Activated CD4-positive, CD25-positive, alpha-beta regulatory T cell treated with anti-CD3 and anti-CD28 coated beads, Interleukin-2, amount 50 U/mL, for 16 hours (primary cell): Measurements from ENCODE around the gene DAPK3.
"Not testable (repeated sequence)": the region's sequence is repeated elsewhere in the genome, so short reads cannot be mapped to it uniquely, and the experiment has no call there.

Experiments
- DNase-seq: peaks from one replicate; pipeline ENCODE4 v3.0.0-alpha.2; 2020; ENCODE audit warnings: low read depth, low spot score

DAPK3 gene

DNA sequence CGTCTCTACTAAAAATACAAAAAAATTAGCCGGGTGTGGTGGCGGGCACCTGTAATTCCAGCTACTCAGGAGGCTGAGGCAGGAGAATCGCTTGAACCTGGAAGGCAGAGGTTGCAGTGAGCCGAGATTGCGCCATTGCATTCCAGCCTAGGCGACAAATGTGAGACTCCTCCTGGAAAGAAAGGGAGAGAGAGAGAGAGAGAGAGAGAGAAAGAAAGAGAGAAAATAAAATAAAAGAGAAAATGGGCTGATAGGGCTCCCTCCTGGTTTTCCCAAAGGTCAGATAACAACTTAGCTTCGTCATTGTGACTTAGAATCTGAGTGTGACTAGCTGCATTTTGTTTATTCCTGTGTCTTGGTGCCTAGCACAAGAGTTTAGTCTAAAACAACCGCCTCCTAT, 34.5 kb upstream of the DAPK3 start:
- DNase-seq: not testable (repeated sequence)

DNA sequence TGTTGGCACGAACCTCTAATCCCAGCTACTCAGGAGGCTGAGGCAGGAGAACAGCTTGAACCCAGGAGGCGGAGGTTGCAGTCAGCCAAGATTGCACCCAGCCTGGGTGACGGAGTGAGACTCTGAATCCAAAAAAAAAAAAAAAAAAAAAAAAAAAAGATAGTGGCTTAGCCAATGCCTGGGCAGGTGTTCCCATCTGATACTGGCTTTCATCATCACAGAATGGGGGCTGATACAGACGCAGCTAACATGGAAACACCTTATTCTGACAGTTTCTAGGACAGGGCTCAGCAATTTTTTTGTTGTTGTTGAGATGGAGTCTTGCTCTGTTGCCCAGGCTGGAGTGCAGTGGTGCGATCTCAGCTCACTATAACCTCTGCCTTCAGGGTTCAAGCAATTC, 29.9 kb upstream of the DAPK3 start:
- DNase-seq: not testable (repeated sequence)

DNA sequence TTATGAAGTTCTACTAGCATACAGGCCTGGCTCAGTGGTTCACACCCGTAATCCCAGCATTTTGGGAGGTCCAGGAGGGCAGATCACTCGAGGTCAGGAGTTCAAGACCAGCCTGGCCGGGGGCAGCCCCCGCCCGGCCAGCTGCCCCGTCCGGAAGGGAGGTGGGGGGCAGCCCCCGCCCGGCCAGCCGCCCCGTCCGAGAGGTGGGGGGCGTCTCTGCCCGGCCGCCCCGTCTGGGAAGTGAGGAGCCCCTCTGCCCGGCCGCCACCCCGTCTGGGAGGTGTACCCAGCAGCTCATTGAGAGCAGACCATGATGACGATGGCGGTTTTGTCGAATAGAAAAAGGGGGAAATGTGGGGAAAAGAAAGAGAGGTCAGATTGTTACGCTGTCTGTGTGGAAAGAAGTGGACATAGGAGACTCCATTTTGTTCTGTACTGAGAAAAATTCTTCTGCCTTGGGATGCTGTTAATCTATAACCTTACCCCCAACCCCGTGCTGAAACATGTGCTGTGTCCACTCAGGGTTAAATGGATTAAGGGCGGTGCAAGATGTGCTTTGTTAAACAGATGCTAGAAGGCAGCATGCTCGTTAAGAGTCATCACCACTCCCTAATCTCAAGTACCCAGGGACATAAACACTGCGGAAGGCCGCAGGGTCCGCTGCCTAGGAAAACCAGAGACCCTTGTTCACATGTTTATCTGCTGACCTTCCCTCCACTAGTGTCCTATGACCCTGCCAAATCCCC, 27.9 kb upstream of the DAPK3 start:
- not testable (repeated sequence) for DNase-seq

DNA sequence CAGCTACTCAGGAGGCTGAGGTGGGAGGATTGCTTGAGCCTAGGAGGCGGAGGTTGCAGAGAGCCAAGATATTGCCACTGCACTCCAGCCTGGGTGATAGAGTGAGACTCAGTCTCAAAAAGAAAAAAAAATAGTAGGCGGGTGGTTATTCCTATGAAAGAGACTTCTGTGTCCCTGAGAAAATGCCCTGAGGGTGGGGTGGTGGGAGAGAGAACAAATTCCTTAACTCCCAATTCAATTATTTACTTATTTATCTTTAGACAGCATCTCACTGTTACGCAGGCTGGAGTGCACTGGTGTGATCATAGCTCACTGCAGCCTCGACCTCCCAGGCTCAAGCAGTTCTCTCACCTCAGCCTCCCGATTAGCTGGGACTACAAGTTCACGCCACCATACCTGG, 24.7 kb upstream of the DAPK3 start:
- no peak for DNase-seq

DNA sequence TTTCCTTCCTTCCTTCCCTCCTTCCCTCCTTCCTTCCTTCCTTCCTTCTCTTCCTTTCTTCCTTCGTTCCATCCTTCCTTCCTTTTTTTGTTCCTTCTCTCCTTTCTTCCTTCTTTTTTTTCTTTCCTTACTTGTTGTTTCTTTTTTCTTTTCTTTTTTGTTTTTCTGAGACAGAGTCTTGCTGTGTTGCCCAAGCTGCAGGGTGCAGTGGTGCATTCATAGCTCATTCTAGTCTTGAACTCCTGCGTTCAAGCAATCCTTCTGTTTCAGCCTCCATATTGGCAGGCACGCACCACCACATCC, 19.9 kb upstream of the DAPK3 start:
- no peak for DNase-seq

DNA sequence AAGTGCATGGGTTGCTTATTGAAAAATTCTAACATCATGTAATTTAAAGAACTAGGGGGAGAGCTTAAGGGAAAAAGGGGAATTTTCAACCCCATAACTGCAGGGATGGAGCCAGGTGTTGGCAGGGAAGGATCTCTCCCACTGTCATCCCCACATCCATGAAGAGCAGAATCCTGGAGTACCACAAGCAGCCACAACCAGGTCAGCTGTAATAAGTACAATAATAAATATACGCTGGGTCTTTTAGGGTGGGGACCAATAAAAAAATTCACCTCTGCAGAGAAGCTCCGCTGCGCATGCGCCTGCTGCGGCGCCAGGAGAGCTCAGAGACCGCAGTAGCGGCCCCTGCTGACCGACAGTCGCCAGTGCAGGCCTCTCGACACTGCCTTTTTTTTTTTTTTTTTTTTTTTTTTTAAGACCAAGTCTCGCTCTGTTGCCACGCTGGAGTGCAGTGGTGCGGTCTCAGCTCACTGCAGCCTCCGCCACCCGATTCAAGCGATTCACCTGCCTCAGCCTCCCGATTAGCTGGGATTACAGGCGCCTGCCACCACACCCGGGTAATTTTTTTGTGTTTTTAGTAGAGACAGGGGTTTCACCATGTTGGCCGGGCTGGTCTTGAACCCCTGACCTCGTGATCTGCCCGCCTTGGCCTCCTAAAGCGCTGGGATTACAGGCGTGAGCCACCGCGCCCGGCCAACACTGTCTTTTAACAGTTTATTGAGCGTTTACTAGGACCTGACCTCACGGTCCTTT, 16.9 kb upstream of the DAPK3 start:
- peak; percentile 73 for DNase-seq

DNA sequence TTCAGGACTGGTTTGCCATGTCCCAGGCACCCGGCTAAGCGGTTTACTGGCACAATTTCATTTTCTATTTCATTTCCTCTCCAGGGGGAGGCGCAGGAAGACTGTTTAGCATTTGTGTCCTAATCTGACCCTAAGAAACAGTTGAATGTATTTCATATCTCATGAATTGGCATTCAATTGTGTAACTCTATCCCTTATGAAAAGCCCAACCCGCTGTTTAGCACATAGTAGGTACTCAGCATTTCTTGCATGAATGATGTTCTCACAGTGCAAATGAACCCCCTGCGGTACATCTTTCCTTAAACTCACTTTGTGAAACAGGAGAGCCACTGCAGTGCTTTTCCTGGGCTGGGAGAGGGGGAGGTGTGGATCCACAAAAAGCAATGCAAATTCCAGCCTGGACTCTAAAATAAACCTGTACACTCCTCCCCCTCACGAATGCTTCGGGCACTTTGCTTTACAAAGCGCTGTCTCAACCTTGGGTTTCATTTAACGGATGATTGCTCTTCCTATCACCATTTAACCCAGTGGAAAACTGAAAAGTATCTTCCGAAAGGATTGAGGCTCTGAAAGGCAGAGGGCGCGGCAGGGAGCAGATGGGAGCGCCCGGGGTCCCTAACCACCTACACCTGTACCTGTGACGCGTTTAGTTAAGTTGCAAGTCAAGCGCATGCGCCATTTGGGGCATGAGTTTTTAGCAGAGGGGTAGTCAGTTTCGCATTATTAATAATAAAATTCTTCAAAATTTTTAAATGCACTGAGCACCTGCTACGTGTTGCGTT, 15.6 kb upstream of the DAPK3 start:
- DNase-seq: peak; percentile 47

DNA sequence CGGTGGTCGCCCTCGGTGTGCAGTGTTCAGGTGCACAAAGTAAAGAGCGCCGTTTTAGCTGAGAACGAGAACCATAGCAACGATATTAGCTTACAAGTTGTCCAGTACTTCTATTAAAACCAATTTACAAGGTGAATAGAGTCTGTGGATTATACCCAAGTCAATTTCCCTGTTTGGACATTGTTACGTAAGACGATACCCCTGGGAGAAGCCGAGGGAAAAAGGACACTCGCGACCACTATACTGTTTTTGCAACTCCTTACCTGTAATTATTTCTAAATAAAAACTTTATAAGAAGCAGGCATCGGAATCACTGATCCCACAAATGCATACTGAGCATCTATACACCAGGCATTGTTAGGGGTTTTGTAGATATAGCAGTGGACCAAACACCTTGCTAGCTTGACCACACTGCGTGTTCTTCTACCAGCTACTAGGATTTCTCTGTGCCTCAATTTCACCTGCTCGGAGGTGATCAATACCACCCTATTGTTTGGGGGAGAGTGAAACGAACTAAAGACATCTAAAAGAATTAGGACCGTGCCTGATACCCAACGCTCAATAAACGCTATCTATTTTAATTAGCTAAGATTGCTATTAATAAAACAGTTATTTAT, 14.9 kb upstream of the DAPK3 start:
- DNase-seq: no peak

DNA sequence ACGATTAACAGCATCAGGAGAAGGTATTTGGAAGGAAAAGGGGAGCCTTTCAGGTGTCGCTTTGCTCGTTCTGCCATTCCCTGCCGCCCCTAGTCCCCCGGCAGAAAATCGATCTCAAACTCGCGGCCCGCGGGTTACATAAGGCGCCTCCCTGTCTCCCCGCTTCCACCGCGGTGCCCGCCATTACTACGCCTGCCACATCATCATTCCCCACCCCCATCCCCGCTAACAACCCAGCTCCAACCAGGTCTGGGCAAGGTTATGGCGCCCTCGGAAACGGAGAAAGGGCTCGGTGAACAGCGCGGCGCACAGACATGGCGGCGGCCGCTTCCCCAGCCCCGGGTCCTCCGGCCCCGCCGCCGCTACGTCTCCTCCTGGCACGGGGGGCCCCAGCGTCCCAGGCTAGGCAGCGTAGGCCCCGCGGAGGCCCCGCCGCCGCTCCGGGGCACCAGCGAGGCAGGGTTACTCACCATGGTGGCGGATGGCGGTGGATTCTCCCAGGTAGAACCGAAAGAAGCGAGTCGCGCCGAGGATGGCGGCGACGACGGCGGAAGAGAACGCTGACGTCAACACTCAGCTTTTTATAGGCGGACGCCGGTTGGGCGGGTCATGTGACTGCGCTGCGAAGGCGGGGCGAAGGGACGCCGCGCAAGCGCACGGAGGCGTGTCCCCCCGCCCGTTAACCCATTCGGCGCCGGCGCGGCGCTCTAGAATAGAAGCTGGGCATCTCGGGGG, 14.2 kb upstream of the DAPK3 start, which contains the start of gene EEF2:
Gene EEF2 (minus strand): TSS at position 556 of the 735 bp plus-strand sequence. CDS start 83 bp downstream, at position 473.
- DNase-seq: peak; percentile 87

DNA sequence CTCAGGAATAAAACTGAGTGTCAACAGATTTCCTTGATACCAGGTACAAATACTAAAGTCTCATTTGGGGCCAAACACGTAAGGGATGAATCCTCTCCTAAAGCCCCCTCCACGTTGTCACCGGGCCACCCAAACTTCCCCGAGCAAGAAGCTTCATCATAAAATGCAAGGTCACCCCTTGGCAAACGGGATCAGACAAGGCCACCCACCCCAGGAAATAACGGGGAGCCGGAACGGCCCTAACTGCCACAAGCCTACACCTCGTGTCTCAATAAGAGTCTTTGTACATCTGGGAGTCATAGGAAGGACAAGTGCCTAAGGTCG, 13.6 kb upstream of the DAPK3 start:
- DNase-seq: no peak

DNA sequence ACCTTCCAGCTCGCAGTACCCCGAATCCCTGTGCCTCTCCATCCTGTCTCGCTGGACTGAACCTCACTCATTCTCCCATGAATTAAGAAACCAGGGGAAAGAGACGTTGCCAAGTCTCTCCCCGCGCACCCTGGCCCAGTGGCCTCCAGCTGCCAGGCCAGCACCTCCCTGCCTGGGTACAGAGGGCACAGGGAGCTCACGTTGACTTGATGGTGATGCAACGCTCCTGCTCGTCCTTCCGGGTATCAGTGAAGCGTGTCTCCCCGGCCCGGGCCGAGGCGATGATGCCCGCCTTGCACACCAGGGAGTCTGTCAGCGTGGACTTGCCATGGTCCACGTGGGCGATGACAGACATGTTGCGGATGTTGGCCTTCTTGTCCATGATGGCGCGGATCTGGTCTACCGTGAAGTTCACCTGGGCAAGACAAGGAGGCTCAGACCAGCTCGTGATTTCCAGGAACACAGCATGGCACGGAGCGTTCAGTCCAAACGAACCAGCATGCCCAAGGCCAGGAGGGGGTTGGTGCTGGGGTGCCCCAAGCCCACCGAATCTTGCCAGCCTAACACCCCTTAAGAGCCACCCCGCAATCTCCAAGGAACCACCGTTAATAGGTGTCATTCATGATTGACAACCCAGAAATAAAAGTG, 13.2 kb upstream of the DAPK3 start:
- no peak for DNase-seq

DNA sequence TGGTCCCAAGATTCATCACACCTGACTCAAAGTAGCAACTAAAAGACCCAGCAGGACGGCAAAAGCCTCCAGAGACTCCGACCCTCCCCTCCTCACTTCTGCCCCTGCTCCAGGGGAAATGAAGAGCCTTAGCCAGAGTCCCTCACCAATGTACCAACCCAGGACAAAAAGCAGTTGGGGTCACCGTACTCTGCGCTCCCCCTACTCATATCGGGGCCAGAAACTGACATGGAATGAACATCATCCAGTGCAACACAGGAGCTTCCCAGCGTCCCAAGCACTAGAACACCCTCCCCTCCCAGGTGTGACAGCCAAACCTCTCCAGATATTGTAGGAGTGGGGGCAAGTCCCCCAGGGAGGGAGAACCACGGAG, 12.6 kb upstream of the DAPK3 start:
- no peak for DNase-seq

DNA sequence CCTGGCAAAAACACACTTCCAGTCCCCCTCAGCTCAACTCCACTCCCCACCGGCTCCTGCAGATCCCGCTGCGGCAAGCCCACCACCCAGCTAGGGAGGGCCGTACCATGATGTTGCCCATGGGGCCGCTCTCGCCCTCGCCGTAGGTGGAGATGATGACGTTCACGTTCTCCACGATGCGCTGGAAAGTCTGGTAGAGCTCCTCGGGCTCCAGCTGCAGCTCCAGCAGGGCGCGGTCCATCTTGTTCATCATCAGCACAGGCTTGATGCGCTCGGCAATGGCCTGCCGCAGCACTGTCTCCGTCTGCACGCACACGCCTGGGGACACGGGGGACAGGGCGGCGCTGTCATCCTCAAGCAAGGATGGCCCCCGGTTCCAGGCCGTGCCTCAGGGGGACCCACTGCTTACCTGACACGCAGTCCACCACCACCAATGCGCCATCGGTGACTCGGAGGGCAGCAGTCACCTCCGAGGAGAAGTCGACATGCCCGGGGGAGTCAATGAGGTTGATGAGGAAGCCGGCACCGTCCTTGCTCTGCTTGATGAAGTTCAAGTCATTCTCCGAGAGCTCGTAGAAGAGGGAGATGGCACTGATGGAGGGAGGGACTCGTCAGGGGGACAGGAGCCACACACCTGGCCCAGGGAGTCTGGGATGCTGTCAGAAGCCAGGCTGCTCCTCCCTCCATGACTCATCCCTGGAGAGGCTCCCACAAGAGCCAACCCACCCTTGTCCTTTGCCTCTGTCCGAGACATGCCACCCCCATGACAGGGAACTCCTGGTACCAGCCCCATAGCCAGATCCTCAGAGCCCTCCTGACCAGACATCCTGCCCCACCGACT, 12.0 kb upstream of the DAPK3 start:
- no peak for DNase-seq

DNA sequence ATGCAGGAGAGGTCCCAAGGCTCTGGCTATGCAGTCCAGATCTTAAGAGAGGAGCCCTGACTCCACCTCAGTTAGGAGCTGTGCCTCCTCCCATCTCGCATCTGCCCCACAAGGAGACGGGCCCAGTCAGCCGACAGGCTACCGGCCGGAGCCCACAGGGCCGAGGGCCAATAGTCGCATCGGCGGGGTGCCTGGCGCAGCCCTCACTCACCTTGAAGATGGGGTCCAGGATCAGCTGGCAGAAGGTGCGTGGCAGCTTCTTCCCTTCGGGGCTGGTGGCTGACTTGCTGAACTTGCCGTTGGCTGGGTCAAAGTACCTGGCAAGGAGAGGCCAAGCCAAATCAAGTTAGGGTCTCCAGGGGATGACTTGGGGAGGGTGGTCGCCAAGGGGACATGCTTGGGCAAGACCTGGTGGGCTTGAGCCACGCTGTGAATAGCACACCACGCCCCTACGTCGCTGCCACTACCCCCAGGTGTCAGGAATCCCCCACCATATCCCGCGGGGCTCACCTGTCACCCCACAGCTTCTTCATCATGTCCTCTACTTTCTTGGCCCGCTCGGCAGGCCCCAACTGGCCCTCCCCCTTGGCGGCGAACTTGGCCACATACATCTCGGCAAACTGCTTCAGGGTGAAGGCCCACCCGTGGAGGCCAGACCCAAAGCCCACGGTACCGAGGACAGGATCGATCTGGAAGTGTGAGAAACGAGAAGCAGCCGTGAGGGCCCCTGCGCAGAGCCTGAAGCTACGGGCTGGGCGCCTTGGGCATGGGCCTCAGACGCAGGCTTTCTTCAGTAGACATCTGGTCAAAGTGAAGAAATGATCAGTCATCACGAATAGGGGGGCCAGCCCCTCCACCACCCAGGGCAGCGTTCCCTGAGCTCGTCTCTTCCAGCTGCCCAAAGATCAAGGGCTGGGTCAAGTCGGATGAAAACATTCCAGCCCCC, 11.1 kb upstream of the DAPK3 start:
- DNase-seq: no peak

DNA sequence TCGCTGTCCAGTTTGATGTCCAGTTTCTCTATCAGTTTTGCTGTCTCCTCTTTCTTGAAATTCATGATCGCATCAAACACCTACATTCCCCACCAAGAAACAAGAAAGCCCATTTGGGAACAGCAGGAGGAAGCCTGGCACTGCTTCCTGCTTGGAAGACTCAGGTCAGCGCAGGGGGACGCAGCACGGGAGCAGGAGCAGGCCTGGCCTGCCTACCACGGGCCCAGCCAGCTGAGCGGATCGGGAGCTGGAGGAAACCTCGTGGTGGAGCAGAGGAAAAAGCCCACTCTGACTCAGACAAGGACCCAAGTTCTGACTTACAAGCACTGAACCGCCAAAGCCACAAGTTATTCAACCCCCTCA, 10.5 kb upstream of the DAPK3 start:
- no peak for DNase-seq

DNA sequence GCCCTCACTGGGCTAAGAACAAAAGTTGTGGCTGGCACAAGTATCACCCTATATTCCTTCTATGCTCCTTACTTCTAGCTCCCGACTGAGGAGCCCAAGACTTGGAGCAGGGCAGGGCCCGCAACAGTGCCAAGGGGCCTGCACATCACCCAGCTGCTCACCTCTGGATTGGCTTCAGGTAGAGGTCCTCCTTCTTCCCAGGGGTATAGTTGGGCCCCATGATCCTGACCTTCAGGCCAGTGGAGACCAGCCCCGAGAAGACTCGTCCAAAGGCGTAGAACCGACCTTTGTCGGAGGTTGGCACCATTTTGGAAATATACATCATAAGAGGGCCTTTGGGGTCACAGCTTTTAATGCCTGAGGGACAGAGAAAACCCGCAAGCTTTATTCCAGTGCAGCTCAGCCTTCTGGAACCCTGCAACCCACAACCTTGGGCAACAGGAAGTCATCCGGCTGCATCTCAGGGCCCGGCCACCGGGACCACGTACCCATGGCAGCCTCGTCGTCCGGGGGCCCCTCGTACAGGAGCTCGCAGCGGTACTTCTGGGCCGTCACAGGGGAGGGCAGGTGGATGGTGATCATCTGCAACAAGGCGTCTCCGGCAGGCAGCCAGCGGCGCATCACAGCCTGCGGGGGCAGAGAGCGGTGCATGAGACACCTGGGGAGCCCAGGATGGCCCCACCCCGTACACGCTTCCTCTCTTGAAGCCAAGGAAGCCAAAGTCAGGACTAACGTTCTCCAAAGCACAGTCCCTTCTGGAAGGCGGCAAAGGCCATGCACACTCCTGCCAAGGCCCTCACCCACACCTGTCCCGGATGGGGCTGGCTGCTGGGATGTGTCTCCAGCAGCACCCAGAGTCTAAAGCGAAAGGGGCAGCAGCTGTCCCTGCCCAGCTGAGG, 9.7 kb upstream of the DAPK3 start:
- DNase-seq: no peak

DNA sequence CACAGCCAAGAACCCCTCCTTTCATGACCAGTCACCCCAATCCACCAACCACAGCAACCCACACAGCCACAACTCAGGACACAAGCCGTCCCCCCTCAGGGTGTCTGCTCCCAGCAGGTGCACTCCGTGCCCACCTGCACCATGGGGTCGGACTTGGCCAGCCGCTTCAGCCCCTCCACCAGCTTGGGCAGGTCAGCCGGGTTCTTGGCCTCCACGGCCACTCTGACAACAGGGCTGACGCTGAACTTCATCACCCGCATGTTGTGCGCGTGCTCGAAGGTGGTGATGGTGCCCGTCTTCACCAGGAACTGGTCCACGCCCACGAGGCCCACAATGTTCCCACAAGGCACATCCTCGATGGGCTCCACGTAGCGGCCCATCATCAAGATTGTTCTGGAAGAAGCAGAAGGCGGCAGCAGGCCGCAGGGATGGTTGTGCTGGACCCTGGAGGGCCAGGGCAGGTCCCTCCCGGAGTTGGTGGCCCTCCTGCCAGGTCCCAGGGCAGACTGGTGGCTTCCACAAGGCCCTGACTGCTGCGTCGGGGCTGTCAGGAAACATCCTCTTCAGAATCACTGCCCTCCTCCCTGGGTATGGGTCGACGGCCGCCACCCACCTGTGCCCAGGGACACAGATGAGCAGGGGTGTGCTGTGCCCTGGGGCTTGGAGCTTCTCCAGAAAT, 8.9 kb upstream of the DAPK3 start:
- no peak for DNase-seq

DNA sequence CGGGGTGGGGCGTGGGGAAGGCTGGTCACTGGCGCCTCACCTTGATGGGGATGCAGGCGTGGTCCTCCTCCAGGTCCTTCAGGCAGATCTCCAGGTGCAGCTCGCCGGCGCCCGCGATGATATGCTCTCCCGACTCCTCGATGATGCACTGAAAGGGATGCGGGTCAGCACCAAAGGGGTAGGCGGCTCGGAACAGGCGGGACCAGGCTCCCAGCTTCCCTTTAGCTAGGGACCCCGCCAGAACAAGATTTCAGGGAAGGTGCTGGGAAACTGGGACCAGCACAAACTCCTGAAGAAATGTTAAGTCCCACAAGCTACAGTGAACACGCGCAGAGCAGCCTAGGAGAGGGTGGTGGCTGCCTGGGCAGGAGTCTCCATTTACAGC, 8.4 kb upstream of the DAPK3 start:
- no peak for DNase-seq
